ENCODE data around the gene SLCO1B3.
"Not testable (repeated sequence)": the region's sequence is repeated elsewhere in the genome, so short reads cannot be mapped to it uniquely, and the experiment has no call there.

The SLCO1B3 gene

GRCh38 chr12:20810487-20810886 is at the start of gene SLCO1B3:
TSS of gene SLCO1B3 (plus strand) at chr12:20810705. CDS start at chr12:20815739, 5,034 bp downstream.
- no peak for DNase-seq

DNA sequence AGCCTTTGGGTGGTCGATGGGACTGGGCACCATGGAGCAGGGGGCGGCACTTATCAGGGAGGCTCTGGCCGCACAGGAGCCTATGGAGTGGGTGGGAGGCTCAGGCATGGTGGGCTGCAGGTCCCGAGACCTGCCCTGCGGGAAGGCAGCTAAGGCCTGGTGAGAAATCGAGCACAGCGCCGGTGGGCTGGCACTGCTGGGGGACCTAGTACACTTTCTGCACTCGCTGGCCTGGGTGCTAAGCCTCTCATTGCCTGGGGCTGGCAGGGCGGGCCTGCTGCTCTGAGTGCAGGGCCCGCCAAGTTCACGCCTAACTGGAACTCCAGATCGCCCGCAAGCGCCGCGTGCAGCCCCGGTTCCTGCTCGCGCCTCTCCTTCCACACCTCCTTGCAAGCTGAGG is 33.1 kb upstream of the SLCO1B3 start:
- DNase-seq, result no peak

DNA sequence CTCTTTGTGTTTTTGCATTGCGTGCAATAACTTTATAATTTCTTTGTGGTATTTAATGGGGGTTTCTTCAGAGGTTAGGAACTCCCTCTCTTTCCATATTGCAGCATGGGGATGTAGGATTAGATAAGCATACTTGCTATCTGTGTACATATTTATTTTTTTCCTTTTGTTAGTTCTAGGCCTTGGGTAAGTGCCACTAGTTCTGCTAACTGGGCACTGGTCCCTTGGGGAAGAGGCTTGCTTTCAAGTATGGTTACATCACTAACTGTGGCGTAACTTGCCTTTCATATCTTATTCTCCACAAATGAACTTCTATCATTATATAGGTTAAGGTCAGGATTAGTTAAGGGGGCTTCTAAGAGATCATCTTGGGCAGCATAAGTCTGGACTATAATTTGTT is 31.5 kb upstream of the SLCO1B3 start:
- DNase-seq, result no peak

GRCh38 chr12:20779971-20780370 is 30.5 kb upstream of the SLCO1B3 start:
- not testable (repeated sequence) for DNase-seq

GRCh38 chr12:20783796-20784357 is 26.6 kb upstream of the SLCO1B3 start:
- DNase-seq, result not testable (repeated sequence)

GRCh38 chr12:20792971-20793370 is 17.5 kb upstream of the SLCO1B3 start:
- DNase-seq, result no peak

- no peak for DNase-seq
Observed at GRCh38 chr12:20798554-20798953, 12.0 kb upstream of the SLCO1B3 start.

GRCh38 chr12:20800160-20800559 is 10.3 kb upstream of the SLCO1B3 start:
- no peak for DNase-seq

DNA sequence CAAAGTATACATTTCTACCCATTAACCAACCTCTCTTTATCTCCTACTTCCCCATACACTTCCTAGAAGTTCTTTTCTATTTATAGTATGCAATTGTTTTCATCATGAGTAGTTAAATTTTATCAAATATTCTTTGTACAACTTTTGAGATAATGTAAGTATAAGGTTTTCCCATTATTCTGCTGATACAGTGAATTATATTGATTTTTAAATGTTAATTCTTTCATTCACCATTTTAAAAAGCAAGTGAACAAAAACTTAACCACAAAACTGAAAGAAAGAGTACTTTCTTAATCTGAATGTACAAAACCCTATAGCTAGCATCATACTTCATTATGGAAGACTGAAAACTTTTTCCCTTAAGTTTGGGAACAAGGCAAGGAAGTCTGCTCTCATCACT is 9.5 kb upstream of the SLCO1B3 start:
- no peak for DNase-seq

DNA sequence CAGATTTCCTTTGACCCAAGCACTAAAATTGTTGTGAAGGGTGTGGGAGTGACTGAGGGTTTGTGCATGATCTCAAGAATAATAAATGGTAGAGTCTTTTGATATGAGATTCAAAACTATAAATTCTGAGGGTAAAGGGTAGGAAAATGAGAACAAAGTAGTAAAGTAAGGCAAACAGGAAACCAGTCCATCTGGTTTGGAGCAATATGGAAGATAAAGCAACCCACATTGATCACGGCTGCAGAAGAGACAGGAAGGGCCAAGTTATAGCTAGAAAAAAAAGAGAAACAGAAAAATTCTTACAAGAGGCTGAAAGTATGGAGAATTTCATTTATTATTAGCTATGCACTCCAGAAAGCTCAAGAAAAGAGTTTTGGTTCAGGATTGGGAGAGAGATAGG is 4.6 kb upstream of the SLCO1B3 start:
- no peak for DNase-seq

DNA sequence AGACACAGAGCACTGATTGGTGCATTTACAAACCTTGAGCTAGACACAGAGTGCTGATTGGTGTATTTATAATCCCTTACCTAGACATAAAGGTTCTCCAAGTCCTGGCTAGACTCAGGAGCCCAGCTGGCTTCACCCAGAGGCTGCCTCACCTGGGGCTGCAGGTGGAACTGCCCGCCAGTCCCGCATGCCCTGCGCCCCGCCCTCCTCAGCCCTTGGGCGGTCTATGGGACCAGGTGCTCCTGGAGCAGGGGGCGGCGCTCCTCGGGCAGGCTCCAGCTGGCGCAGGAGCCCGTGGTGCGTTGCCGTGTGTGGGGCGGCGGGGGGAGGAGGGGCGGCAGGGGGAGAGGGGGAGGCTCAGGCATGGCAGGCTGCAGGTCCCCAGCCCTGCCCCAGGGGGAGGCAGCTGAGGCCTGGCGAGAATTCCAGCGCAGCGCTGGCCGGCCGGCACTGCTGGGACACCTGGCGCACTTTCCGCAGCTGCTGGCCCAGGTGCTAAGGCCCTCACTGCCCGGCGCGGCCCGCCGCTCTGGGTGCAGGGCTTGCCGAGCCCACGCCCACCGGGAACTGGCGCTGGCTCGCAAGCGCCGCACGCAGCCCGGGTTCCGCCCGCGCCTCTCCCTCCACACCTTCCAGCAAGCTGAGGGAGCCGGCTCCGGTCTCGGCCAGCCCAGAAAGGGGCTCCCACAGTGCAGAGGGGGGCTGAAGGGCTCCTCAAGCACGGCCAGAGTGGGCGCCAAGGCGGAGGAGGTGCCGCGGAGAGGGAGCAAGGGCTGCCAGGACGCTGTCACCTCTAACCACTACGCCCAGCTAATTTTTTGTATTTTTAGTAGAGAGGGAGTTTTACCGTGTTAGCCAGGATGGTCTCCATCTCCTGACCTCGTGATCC is 3.1 kb upstream of the SLCO1B3 start:
- no peak for DNase-seq

- no peak for DNase-seq
Observed at GRCh38 chr12:20808521-20808920, 2.0 kb upstream of the SLCO1B3 start.

DNA sequence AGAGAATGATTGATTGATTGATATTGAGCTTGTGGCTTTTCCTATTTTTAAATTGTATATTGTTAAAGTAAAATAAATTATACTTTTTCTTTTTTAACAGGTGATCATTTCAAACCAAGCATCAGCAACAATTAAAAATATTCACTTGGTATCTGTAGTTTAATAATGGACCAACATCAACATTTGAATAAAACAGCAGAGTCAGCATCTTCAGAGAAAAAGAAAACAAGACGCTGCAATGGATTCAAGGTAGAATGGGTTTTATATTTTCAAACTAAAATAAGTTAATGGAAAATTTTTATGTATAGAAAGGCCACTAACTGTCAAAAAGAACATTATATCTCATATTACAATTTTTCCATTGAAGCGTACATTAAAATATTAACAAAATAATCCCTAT is 5.1 kb downstream of the SLCO1B3 start:
- no peak for DNase-seq

GRCh38 chr12:20822415-20822814 is 11.9 kb downstream of the SLCO1B3 start:
- no peak for DNase-seq

DNA sequence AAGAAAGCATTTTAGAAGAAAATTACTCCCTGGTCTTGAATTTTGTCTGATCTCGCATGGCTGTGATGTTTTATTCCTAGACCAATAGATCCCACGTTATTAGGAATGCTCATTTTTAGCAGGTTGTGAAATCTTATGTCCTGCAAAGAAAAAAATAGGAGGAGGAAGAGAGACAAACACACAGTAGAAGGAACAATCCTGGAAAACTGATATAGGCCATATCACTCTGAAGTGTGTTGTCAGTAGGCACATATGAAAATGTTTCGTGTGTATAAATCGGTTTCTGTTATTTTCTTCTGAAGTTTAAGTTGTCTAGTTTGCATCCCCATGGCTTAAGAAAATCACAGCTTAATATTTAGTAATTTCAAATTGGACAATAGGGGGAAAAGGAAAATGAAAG is 12.4 kb downstream of the SLCO1B3 start:
- DNase-seq, result no peak

GRCh38 chr12:20829919-20830318 is 19.4 kb downstream of the SLCO1B3 start:
- DNase-seq, result no peak

DNA sequence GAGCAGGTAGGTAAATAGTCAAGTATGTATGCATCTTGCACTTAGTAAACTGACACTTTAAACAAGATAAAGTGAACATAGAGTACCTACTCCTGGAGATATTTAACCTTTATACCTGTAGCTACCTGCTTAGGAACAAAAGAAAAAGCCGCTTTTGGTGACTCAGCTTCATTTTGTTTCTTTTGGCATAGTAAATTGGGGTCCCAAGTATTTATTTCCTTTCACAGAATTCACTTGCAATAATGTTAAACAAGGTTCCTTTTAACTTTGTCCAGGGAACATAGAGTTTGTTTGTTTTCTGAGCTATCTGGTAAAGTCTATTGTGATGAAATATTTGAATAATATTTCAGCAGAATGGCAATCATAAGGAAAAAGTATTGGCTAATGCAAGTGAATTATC is 20.0 kb downstream of the SLCO1B3 start:
- DNase-seq, result no peak

DNA sequence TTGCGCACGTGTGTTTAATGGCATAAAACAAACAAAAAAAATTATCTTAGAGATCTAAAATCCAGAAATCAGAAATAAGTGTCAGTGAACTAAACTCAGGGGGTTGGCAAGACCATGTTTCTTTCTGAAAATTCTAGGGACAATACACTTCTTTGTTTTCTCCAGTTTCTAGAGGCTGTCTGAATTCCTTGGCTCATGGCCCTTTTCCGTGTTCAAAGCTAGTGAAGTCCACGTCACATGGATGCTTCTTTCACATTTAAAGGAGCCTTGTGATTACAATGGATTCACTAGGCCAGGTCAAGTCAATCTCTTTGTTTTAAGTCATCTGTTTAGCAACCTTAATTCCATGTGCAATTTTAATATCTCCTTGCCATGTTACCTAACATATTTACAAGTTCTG is 22.4 kb downstream of the SLCO1B3 start:
- DNase-seq, result no peak

GRCh38 chr12:20852649-20853048 is 42.1 kb downstream of the SLCO1B3 start:
- no peak for DNase-seq

DNA sequence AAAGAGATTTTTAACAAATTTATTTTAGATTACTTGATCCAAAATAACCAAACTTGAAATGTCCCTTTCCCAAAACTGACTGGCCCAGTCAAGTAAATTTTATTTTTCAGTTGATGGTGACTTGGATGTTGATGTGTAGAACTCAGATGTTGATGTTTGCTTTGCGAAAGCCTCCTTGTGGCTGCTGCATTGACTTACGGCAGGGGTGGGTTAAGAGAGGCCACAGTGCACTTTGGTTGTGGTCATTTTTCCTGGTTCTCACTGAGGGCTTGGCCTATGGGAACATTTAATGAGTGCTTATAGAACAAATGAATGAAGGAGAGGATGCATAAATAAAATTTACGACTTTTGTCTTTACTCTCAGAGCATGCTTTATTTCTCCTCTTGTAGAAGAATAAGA is 52.6 kb downstream of the SLCO1B3 start:
- no peak for DNase-seq

GRCh38 chr12:20865873-20866272 is 55.4 kb downstream of the SLCO1B3 start:
- no peak for DNase-seq

DNA sequence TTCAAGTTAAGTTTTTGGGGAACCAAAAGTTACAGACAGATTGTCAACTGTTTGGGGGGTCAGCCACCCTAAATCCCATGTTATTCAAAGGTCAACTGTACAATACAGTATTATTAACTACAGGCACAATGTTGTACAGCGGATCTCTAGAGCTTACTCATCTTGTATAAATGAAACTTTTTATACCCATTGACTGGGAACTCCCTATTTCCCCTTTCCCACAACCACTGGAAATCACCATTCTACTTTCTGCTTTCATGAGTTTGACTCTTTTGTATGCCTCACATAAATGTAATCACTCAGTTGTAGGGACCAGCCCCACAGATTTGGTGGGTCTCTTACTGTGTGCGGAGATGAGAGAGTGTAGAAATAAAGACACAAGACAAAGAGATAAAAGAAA is 57.8 kb downstream of the SLCO1B3 start:
- DNase-seq, result no peak

DNA sequence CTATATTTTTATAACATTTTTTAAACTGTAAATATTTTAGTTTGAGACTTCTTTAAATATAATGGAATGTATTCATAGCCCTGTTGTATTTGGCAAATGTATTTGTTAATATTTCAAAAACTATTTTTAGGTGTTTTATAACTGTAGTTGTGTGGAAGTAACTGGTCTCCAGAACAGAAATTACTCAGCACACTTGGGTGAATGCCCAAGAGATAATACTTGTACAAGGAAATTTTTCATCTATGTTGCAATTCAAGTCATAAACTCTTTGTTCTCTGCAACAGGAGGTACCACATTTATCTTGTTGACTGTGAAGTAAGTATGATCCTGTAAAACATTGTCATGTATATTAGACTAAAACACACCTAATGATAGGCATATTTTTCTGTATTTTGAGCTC is 72.8 kb downstream of the SLCO1B3 start:
- DNase-seq, result no peak

- no peak for DNase-seq
Observed at GRCh38 chr12:20885116-20885515, 74.6 kb downstream of the SLCO1B3 start.

DNA sequence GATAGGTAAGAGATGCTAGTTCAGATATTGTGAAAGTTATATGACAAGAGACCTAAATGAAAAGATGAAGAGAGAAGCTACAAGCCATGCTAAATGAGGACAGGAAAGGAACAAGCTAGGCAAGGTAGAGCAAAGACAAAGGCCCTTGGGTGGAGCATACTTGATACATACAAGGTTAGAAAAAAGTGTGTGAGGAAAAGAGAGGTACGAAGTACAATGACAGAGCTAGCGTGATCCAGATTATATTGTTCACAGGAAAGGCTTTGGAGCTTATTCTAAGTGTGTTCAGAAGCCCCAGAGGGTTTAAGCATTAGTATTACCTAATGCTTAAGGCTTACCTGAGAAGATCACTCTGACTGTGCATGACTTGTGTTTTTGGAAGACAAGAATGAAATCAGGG is 75.0 kb downstream of the SLCO1B3 start:
- DNase-seq, result no peak
